ENCODE measurements around the gene ADAMTS15.

The ADAMTS15 gene

GRCh38 chr11:130448416-130449309 lies at the start of gene ADAMTS15:
Gene ADAMTS15 (plus strand): TSS chr11:130448645. CDS start chr11:130448974, 329 bp downstream.
- peak within 1 kb of the TSS; percentile 49 for H3K4me3 ChIP-seq (ENCODE audit: low read depth, low read length)

GRCh38 chr11:130399196-130399595 lies 49.2 kb upstream of the ADAMTS15 start:
- no peak overlapping the region for H3K4me3 ChIP-seq (ENCODE audit: low read depth, low read length)

GRCh38 chr11:130400781-130401483 lies 47.5 kb upstream of the ADAMTS15 start:
- H3K4me3 ChIP-seq (ENCODE audit: low read depth, low read length) = no peak overlapping the region

GRCh38 chr11:130402570-130402969 lies 45.9 kb upstream of the ADAMTS15 start:
- H3K4me3 ChIP-seq (ENCODE audit: low read depth, low read length) = no peak overlapping the region

GRCh38 chr11:130403271-130403804 lies 45.1 kb upstream of the ADAMTS15 start:
- no peak overlapping the region for H3K4me3 ChIP-seq (ENCODE audit: low read depth, low read length)

GRCh38 chr11:130403967-130404366 lies 44.5 kb upstream of the ADAMTS15 start:
- H3K4me3 ChIP-seq (ENCODE audit: low read depth, low read length) = no peak overlapping the region

GRCh38 chr11:130404727-130405126 lies 43.7 kb upstream of the ADAMTS15 start:
- H3K4me3 ChIP-seq (ENCODE audit: low read depth, low read length) = no peak overlapping the region

GRCh38 chr11:130405428-130405827 lies 43.0 kb upstream of the ADAMTS15 start:
- H3K4me3 ChIP-seq (ENCODE audit: low read depth, low read length) = no peak overlapping the region

- no peak overlapping the region for H3K4me3 ChIP-seq (ENCODE audit: low read depth, low read length)
These were observed 40.5 kb upstream of the ADAMTS15 start for GRCh38 chr11:130407978-130408377.

GRCh38 chr11:130408401-130408890 lies 40.0 kb upstream of the ADAMTS15 start:
- H3K4me3 ChIP-seq (ENCODE audit: low read depth, low read length) = no peak overlapping the region

- no peak overlapping the region for H3K4me3 ChIP-seq (ENCODE audit: low read depth, low read length)
These were observed 39.5 kb upstream of the ADAMTS15 start for GRCh38 chr11:130408901-130409300.

GRCh38 chr11:130409594-130410388 lies 38.7 kb upstream of the ADAMTS15 start:
- H3K4me3 ChIP-seq (ENCODE audit: low read depth, low read length) = no peak overlapping the region

- no peak overlapping the region for H3K4me3 ChIP-seq (ENCODE audit: low read depth, low read length)
These were observed 37.2 kb upstream of the ADAMTS15 start for GRCh38 chr11:130411223-130411622.

- H3K4me3 ChIP-seq (ENCODE audit: low read depth, low read length) = no peak overlapping the region
These were observed 34.9 kb upstream of the ADAMTS15 start for GRCh38 chr11:130413405-130414106.

GRCh38 chr11:130414107-130415080 lies 34.1 kb upstream of the ADAMTS15 start:
- H3K4me3 ChIP-seq (ENCODE audit: low read depth, low read length) = no peak overlapping the region

GRCh38 chr11:130415731-130416529 lies 32.5 kb upstream of the ADAMTS15 start:
- H3K4me3 ChIP-seq (ENCODE audit: low read depth, low read length) = no peak overlapping the region

GRCh38 chr11:130416530-130416882 lies 31.9 kb upstream of the ADAMTS15 start:
- no peak overlapping the region for H3K4me3 ChIP-seq (ENCODE audit: low read depth, low read length)

GRCh38 chr11:130416906-130417305 lies 31.5 kb upstream of the ADAMTS15 start:
- no peak overlapping the region for H3K4me3 ChIP-seq (ENCODE audit: low read depth, low read length)
